ENCODE data around the gene PLEKHA1. TPM values are rescaled to one million over a fixed set of nuclear protein-coding genes. Genes with fewer than 3 reads are reported as not detected.
A peak's percentile ranks its signal among the peaks of the same experiment; 100 is the strongest.

PLEKHA1 gene
- total and polyA plus RNA-seq, 2 of the 13 experiments (the other 11 are each of a cell fraction or from before 2014, with no cell fraction given): 32.2 to 53.3 TPM

DNA sequence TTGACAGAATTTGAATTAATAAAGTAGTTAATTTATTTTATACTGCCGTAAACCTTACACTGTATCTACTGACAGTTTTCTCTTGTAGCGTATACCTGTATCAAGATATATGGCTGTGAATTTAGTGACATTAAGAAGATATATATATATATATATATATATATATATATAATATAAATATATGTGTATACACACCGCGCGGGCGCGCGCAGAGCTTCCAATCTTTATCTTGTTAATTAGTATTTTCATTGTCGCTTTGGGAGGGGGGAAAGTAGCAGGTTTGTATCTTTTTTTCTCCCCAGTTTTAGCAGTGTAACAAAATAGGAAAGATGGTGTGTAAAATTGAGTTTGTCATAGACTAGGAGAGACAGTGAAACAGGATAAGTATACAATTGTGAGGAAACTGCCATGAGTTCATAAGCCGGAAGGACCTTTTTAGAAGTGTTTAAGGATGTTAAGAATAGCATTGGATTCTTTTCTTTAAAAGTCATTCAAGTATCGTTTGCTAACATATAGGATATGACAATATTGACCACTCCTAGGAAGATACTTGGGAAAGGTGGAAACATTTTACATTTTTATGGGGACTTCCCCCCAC, 2.0 kb downstream of the PLEKHA1 start:
- Histone ChIP-seq H2AFZ (ENCODE audit: low read length) (no peak overlapping the region), H3K9me3 (ENCODE audit: low read length) (no peaks in the 10 kb centered on the region), H3K27me3 (ENCODE audit: control insufficient read depth in 1 of 2, insufficient read depth in 2 of 2, low read length in 2 of 2) (no peaks in the 10 kb centered on the region), H4K20me1 (ENCODE audit: insufficient read depth, low read length) (0 out of 2 replicates have a peak, but pooled peaks cover 5% of the 10 kb centered on the region), H3K4me2 (ENCODE audit: low read depth, low read length) (peak overlapping the region; percentile 77), H3K36me3 (replicated peaks in 1 of 2; ENCODE audit: control insufficient read depth in 1 of 2, insufficient read depth in 2 of 2, low read length in 2 of 2) (peaks cover 1 to 8% of the 10 kb centered on the region in 2 experiments; a peak in 3 of 5 replicates), H3K4me1 (ENCODE audit: insufficient read depth, low read length) (peaks cover 70% of the 10 kb centered on the region), H3K79me2 (ENCODE audit: insufficient read depth, low read length) (peaks cover 66% of the 10 kb centered on the region), H3K9ac (ENCODE audit: insufficient read depth, low read depth, low read length) (peak overlapping the region; percentile 89), H3K4me3 (replicated peaks in 1 of 3; ENCODE audit: insufficient read depth in 1 of 3, low read depth in 2 of 3, low read length in 3 of 3) (peak overlapping the region; percentile 86 to 89 (median 87)), H3K27ac (ENCODE audit: extremely low read length, insufficient read depth, low read length) (no peak overlapping the region)
- WGBS (ENCODE audit: low lambda C conversion rate): 85% methylated on average over 11 of the region's 11 CpGs
- CTCF ChIA-PET (ENCODE audit: low intra/inter-chr PET ratio, low total read pairs): no interaction called here
- in situ Hi-C loops (cut with HindIII; ENCODE audit: extremely low pct_ligation_motif_present, low pct_unique_long_range_greater_than_20kb) (no loop called here), intact Hi-C loops (cut with micrococcal nuclease; ENCODE audit: unreplicated experiment) (no loop called here)
- TF ChIP-seq GPN1 (CRISPR knock-in tag; IDR thresholded peaks at IDR 0.05; ENCODE audit: borderline replicate concordance): no peak
- no peak for TF ChIP-seq ZNF607 (CRISPR knock-in tag; IDR thresholded peaks at IDR 0.05; ENCODE audit: borderline replicate concordance)
- TF ChIP-seq, protein P1, sequence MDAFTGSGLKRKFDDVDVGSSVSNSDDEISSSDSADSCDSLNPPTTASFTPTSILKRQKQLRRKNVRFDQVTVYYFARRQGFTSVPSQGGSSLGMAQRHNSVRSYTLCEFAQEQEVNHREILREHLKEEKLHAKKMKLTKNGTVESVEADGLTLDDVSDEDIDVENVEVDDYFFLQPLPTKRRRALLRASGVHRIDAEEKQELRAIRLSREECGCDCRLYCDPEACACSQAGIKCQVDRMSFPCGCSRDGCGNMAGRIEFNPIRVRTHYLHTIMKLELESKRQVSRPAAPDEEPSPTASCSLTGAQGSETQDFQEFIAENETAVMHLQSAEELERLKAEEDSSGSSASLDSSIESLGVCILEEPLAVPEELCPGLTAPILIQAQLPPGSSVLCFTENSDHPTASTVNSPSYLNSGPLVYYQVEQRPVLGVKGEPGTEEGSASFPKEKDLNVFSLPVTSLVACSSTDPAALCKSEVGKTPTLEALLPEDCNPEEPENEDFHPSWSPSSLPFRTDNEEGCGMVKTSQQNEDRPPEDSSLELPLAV (CRISPR knock-in tag; conservative IDR thresholded peaks at IDR 0.05; ENCODE audit: low read depth): no peak
- no peak for TF ChIP-seq SIN3B (IDR thresholded peaks at IDR 0.05; ENCODE audit: low read length)
- TF ChIP-seq FOXA3 (CRISPR knock-in tag; IDR thresholded peaks at IDR 0.05): no peak
- TF ChIP-seq, protein P2, sequence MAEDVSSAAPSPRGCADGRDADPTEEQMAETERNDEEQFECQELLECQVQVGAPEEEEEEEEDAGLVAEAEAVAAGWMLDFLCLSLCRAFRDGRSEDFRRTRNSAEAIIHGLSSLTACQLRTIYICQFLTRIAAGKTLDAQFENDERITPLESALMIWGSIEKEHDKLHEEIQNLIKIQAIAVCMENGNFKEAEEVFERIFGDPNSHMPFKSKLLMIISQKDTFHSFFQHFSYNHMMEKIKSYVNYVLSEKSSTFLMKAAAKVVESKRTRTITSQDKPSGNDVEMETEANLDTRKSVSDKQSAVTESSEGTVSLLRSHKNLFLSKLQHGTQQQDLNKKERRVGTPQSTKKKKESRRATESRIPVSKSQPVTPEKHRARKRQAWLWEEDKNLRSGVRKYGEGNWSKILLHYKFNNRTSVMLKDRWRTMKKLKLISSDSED (CRISPR knock-in tag; IDR thresholded peaks at IDR 0.05): no peak
- TF ChIP-seq CHCHD3 (CRISPR knock-in tag; IDR thresholded peaks at IDR 0.05): no peak
- TF ChIP-seq AGO1 (IDR thresholded peaks at IDR 0.05; ENCODE audit: low read depth, low read length, poor library complexity, severe bottlenecking): no peak
- TF ChIP-seq, protein P3, sequence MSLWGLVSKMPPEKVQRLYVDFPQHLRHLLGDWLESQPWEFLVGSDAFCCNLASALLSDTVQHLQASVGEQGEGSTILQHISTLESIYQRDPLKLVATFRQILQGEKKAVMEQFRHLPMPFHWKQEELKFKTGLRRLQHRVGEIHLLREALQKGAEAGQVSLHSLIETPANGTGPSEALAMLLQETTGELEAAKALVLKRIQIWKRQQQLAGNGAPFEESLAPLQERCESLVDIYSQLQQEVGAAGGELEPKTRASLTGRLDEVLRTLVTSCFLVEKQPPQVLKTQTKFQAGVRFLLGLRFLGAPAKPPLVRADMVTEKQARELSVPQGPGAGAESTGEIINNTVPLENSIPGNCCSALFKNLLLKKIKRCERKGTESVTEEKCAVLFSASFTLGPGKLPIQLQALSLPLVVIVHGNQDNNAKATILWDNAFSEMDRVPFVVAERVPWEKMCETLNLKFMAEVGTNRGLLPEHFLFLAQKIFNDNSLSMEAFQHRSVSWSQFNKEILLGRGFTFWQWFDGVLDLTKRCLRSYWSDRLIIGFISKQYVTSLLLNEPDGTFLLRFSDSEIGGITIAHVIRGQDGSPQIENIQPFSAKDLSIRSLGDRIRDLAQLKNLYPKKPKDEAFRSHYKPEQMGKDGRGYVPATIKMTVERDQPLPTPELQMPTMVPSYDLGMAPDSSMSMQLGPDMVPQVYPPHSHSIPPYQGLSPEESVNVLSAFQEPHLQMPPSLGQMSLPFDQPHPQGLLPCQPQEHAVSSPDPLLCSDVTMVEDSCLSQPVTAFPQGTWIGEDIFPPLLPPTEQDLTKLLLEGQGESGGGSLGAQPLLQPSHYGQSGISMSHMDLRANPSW (CRISPR knock-in tag; IDR thresholded peaks at IDR 0.05; ENCODE audit: borderline replicate concordance): no peak
- TF ChIP-seq CREB1 (IDR thresholded peaks at IDR 0.05): no peak
- TF ChIP-seq CREB1 (CRISPR knock-in tag; IDR thresholded peaks at IDR 0.05): no peak
- no peak for TF ChIP-seq ZSCAN9 (CRISPR knock-in tag; IDR thresholded peaks at IDR 0.05; ENCODE audit: borderline replicate concordance)
- no peak for TF ChIP-seq HOXD1 (CRISPR knock-in tag; IDR thresholded peaks at IDR 0.05)
- TF ChIP-seq EHMT2 (IDR thresholded peaks at IDR 0.05; ENCODE audit: borderline replicate concordance, low read depth, low read length): no peak
- TF ChIP-seq KLF9 (CRISPR knock-in tag; IDR thresholded peaks at IDR 0.05; ENCODE audit: low read depth): no peak
- no peak for TF ChIP-seq CENPX (CRISPR knock-in tag; IDR thresholded peaks at IDR 0.05)
- no peak for TF ChIP-seq SMC3 (IDR thresholded peaks at IDR 0.05; ENCODE audit: low read length)
- TF ChIP-seq ZNF260 (CRISPR knock-in tag; IDR thresholded peaks at IDR 0.05; ENCODE audit: borderline replicate concordance, low read depth): no peak
- FAIRE-seq (no peak), DNase-seq (ENCODE audit: low spot score) (no peak), ATAC-seq (no peak)
- POLR2A ChIA-PET: interaction anchor here (2.0 to 3.2 kb wide), 3 partner anchors 33 to 66 kb away, joined by 6 to 53 read pairs (median 43); no protein-coding TSS in a partner anchor
- BruUV-seq (replicated peaks): no TSS peak
